ENCODE measurements around the gene RCAN2.

The RCAN2 gene

GRCh38 chr6:46204880-46205650, 286.2 kb downstream of the RCAN2 start:
- TF ChIP-seq ZFX (IDR thresholded peaks at IDR 0.05) (no peak), CTCF (conservative IDR thresholded peaks at IDR 0.05) (no peak)
- H3K27ac ChIP-seq, result no peak overlapping the region

GRCh38 chr6:46203391-46204177, 287.7 kb downstream of the RCAN2 start:
- TF ChIP-seq CTCF (conservative IDR thresholded peaks at IDR 0.05), result no peak
- no peak overlapping the region for H3K27ac ChIP-seq

GRCh38 chr6:46201702-46202101, 289.5 kb downstream of the RCAN2 start:
- TF ChIP-seq ZFX (IDR thresholded peaks at IDR 0.05) (no peak), CTCF (conservative IDR thresholded peaks at IDR 0.05) (no peak)
- no peak overlapping the region for H3K27ac ChIP-seq

- TF ChIP-seq CTCF (conservative IDR thresholded peaks at IDR 0.05) (no peak), ZFX (IDR thresholded peaks at IDR 0.05) (no peak)
- no peak overlapping the region for H3K27ac ChIP-seq
These were observed 291.9 kb downstream of the RCAN2 start for GRCh38 chr6:46199387-46199786.

- H3K27ac ChIP-seq, result no peak overlapping the region
- TF ChIP-seq ZFX (IDR thresholded peaks at IDR 0.05) (no peak), CTCF (conservative IDR thresholded peaks at IDR 0.05) (no peak)
These were observed 299.3 kb downstream of the RCAN2 start for GRCh38 chr6:46191961-46192360.

- H3K27ac ChIP-seq, result no peak overlapping the region
- TF ChIP-seq CTCF (conservative IDR thresholded peaks at IDR 0.05), result no peak
- no peak for TF ChIP-seq ZFX (IDR thresholded peaks at IDR 0.05)
These were observed 300.4 kb downstream of the RCAN2 start for GRCh38 chr6:46190889-46191288.

- H3K27ac ChIP-seq, result no peak overlapping the region
- TF ChIP-seq ZFX (IDR thresholded peaks at IDR 0.05) (no peak), CTCF (conservative IDR thresholded peaks at IDR 0.05) (no peak)
These were observed 301.5 kb downstream of the RCAN2 start for GRCh38 chr6:46189726-46190125.
